ENCODE measurements around the gene MOB2. TPM values are rescaled to one million over a fixed set of nuclear protein-coding genes. Genes with fewer than 3 reads are reported as not detected.
"Not testable (repeated sequence)": the region's sequence is repeated elsewhere in the genome, so short reads cannot be mapped to it uniquely, and the experiment has no call there.

The MOB2 gene
- total and polyA plus RNA-seq, 9 donors = 28.5 to 50.1 (median 32.0) TPM

DNA sequence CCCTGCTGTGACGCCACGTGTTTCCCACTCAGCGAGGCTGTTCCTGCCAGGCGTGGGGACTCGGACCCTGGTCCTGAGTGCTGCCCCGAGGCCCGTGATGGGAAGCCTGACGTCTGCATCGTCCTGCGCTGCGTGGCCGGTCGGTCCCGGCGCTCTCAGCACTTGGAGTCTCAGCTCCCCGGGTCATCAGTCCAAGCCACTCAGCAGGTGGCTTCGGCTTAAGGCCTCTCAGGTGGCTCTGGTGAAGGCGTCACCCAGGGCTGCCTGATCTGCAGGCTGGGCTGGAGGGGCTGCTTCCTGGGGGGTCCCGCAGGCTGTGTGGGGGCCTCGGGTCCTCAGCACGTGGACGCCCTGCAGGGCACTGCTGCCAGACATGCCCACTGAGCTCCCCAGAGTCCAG lies 61.6 kb downstream of the MOB2 start:
- intact Hi-C loops (cut with DNase I) = no loop called here
- H3K27ac ChIP-seq = no peak overlapping the region

DNA sequence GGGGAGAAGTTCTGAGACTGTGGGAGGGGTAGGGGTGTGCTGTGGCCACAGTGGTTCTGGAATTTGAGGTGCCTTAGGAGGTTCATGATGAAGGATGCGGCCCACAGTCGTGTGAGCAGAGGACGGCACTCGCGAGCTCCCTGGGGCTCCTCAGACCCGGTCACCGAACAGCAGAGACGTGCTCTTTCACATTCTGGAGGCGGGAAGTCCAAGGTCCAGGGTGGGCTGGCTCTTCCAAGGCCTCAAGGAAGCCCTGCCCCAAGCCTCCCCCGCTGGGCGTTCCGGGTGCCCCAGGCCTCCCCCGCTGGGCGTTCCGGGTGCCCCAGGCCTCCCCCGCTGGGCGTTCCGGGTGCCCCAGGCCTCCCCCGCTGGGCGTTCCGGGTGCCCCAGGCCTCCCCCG lies 63.2 kb downstream of the MOB2 start:
- DNase-seq; H3K4me1 ChIP-seq (ENCODE audit: insufficient read depth); H3K27me3 ChIP-seq; intact Hi-C loops (cut with DNase I); H3K9me3 ChIP-seq; H3K4me3 ChIP-seq; H3K36me3 ChIP-seq; H3K27ac ChIP-seq: not testable (repeated sequence)
- WGBS, 3 donors = 78 to 87% (median 79%) methylated on average over 9 to 19 of the region's 22 CpGs

More for the DNA sequence above, 61.6 kb downstream of the MOB2 start:
- Histone ChIP-seq H3K27me3 (no peaks in the 10 kb centered on the region), H3K4me3 (no peak overlapping the region), H3K9me3 (no peaks in the 10 kb centered on the region), H3K36me3 (no peaks in the 10 kb centered on the region), H3K4me1 (ENCODE audit: insufficient read depth) (no peaks in the 10 kb centered on the region)
- WGBS, 3 donors = 83 to 86% (median 84%) methylated on average over 22 of the region's 22 CpGs
- TF ChIP-seq, protein P1, sequence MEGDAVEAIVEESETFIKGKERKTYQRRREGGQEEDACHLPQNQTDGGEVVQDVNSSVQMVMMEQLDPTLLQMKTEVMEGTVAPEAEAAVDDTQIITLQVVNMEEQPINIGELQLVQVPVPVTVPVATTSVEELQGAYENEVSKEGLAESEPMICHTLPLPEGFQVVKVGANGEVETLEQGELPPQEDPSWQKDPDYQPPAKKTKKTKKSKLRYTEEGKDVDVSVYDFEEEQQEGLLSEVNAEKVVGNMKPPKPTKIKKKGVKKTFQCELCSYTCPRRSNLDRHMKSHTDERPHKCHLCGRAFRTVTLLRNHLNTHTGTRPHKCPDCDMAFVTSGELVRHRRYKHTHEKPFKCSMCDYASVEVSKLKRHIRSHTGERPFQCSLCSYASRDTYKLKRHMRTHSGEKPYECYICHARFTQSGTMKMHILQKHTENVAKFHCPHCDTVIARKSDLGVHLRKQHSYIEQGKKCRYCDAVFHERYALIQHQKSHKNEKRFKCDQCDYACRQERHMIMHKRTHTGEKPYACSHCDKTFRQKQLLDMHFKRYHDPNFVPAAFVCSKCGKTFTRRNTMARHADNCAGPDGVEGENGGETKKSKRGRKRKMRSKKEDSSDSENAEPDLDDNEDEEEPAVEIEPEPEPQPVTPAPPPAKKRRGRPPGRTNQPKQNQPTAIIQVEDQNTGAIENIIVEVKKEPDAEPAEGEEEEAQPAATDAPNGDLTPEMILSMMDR (IDR thresholded peaks at IDR 0.05) = no peak
- TF ChIP-seq POLR2A (IDR thresholded peaks at IDR 0.05) = no peak
- TF ChIP-seq EP300 (IDR thresholded peaks at IDR 0.05) = no peak
- no peak for DNase-seq

DNA sequence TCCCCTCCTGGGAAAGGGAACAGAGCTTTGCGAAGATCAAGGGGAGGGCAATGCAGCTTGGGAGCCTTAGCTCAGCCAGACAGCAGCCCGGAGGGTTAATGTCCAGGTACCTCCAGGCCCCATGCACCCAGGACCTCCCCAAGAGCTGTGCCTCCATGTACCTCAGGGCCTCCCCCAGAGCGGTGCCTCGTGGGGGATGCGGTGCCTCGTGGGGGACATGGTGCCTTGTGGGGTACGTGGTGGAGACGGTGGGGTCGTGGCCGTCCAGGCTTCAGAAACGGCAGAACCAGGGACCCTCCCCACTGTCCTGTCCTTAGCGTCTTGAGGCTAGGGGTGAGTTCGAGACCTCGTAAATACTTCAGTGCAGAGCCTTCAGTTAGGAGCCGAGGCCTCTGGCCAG lies 63.6 kb downstream of the MOB2 start:
- no peaks in the 10 kb centered on the region for H3K36me3 ChIP-seq
- H3K27me3 ChIP-seq = no peaks in the 10 kb centered on the region
- WGBS, 3 donors = 79 to 81% (median 80%) methylated on average over 15 of the region's 15 CpGs
- intact Hi-C loops (cut with DNase I) = no loop called here
- no peak overlapping the region for H3K4me3 ChIP-seq
- H3K4me1 ChIP-seq (ENCODE audit: insufficient read depth) = no peaks in the 10 kb centered on the region
- DNase-seq = no peak
- TF ChIP-seq EP300 (IDR thresholded peaks at IDR 0.05) = no peak
- TF ChIP-seq POLR2A (IDR thresholded peaks at IDR 0.05) = no peak
- TF ChIP-seq, protein P1 (IDR thresholded peaks at IDR 0.05) = no peak
- H3K9me3 ChIP-seq = peaks cover 0 to 4% of the 10 kb centered on the region in 2 donors
- no peak overlapping the region for H3K27ac ChIP-seq

- WGBS, 3 donors = 38 to 47% (median 47%) methylated on average over 8 to 9 of the region's 9 CpGs
- Histone ChIP-seq H3K9me3 (peaks cover 0 to 4% of the 10 kb centered on the region in 2 donors), H3K4me3 (no peak overlapping the region), H3K27me3 (no peaks in the 10 kb centered on the region), H3K36me3 (no peaks in the 10 kb centered on the region), H3K27ac (no peak overlapping the region), H3K4me1 (ENCODE audit: insufficient read depth) (no peaks in the 10 kb centered on the region)
- no peak for DNase-seq
- TF ChIP-seq, protein P1 (IDR thresholded peaks at IDR 0.05) = no peak
- TF ChIP-seq POLR2A (IDR thresholded peaks at IDR 0.05) (no peak), EP300 (IDR thresholded peaks at IDR 0.05) (no peak)
- intact Hi-C loops (cut with DNase I) = no loop called here
Measured at GRCh38 chr11:1422481-1422880, 64.1 kb downstream of the MOB2 start.

GRCh38 chr11:1421291-1421690 lies 65.3 kb downstream of the MOB2 start:
- Histone ChIP-seq H3K27ac (no peak overlapping the region), H3K9me3 (peaks cover 0 to 4% of the 10 kb centered on the region in 2 donors), H3K4me3 (no peak overlapping the region), H3K27me3 (no peaks in the 10 kb centered on the region), H3K4me1 (ENCODE audit: insufficient read depth) (no peaks in the 10 kb centered on the region), H3K36me3 (no peaks in the 10 kb centered on the region)
- DNase-seq = no peak
- TF ChIP-seq, protein P1 (IDR thresholded peaks at IDR 0.05) = no peak
- no peak for TF ChIP-seq EP300 (IDR thresholded peaks at IDR 0.05)
- TF ChIP-seq POLR2A (IDR thresholded peaks at IDR 0.05) = no peak
- intact Hi-C loops (cut with DNase I) = no loop called here
- WGBS, 3 donors = 83 to 91% (median 84%) methylated on average over 11 of the region's 11 CpGs

Data from ovary (tissue), 9 donors.